GM20000 (cell line): ENCODE data around the gene TMEM212.

ENCODE experiments used
- DNase-seq: peaks from one replicate; pipeline ENCODE4 v3.0.0; 2012; ENCODE audit warnings: low spot score
- TF ChIP-seq, protein P1 (sequence below): IDR thresholded peaks from 2 replicates; pipeline ENCODE4 v1.5.1; 2012; ENCODE audit warnings: mild to moderate bottlenecking, control low read depth; ENCODE audit errors: extremely low read depth, missing control alignments

Gene TMEM212

GRCh38 chr3:171829841-171830517 is 13.2 kb upstream of the TMEM212 start:
- TF ChIP-seq, protein P1, sequence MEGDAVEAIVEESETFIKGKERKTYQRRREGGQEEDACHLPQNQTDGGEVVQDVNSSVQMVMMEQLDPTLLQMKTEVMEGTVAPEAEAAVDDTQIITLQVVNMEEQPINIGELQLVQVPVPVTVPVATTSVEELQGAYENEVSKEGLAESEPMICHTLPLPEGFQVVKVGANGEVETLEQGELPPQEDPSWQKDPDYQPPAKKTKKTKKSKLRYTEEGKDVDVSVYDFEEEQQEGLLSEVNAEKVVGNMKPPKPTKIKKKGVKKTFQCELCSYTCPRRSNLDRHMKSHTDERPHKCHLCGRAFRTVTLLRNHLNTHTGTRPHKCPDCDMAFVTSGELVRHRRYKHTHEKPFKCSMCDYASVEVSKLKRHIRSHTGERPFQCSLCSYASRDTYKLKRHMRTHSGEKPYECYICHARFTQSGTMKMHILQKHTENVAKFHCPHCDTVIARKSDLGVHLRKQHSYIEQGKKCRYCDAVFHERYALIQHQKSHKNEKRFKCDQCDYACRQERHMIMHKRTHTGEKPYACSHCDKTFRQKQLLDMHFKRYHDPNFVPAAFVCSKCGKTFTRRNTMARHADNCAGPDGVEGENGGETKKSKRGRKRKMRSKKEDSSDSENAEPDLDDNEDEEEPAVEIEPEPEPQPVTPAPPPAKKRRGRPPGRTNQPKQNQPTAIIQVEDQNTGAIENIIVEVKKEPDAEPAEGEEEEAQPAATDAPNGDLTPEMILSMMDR, result no peak
- DNase-seq, result peak; percentile 34

DNA sequence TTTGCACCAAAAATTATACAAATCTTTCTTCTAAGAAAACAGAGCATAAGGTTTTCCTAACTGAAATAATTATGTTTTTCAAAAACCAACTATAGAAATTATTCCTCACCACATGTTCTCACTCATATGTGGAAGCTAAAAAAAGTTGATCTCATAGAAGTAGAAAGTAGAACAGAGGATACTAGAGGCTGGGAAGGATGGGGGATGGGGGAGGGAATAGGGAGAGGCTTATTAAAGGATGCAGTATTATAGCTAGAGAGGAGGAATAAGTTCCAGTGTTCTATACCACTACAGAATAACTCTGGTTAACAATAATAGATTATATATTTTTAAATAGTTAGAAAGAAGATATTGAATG is 12.7 kb upstream of the TMEM212 start:
- TF ChIP-seq, protein P1, result no peak
- no peak for DNase-seq

DNA sequence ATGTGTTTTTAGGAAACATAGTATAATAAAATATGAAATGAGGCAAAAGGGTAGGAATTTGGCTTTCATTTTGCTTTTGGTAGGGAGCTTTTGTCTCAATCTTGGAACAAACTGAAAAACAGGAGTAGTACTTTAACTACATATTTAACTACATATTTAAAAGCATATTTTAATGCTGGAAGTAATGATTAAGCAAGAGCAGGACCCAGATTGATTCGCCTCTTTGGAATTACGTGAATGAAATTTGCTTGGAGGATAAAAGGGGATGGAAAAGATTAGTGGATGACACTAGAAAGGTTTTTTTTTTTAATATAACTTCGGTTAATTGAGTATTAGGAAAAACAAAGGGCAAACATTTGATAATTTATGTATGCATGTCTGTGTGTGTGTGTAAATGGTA is 11.2 kb upstream of the TMEM212 start:
- TF ChIP-seq, protein P1, result no peak
- DNase-seq, result no peak

DNA sequence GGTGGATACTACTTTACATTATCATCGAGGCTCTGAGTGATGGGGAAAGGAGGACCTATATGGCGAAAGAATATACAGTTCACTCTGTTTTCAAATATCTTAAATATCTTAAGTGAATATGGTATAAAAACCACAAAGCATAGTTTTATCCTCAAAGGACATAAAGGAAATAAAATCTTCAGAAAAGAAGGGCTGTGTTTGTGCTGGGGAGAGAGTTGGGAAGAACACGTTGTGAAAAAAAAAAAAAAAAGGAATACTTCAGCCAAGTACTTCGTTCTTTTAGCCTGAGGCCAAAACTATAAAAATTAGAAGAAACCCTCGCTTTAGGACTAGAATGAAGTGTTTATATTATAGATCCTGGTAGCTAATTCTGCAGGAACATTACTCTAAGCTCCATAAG is 10.2 kb upstream of the TMEM212 start:
- no peak for DNase-seq
- TF ChIP-seq, protein P1, result no peak

DNA sequence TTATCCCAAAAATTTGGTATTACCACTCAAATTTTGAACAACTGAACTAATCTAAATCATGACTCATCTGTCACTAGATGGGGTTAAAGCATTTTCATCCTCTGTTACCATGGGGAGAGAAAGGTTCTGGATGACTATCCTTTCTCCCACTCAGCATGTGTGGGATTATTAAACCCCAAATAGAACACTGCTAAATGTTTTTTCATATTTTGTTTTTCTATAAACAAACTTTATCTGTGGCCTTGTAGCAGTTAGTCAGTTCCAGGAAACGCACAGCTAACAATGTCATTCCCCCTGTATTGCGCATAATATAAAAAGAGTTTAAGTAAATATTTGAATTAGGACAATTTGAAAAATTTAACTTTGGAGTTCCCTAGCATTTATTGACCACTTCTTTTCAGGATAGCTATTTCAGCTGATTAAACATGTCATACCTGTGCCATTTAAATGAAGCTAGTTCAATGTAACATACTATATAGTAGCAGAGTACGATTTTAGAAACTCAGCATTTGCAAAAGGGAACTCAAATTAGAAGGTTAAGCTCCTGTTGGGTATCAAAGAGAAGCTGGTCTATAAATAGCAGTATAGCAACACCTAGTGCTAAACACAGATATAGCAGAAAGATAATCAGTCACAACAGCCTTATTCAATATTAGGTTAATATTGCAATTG is 9.2 kb upstream of the TMEM212 start:
- TF ChIP-seq, protein P1, result peak; percentile 23
- peak; percentile 36 for DNase-seq

DNA sequence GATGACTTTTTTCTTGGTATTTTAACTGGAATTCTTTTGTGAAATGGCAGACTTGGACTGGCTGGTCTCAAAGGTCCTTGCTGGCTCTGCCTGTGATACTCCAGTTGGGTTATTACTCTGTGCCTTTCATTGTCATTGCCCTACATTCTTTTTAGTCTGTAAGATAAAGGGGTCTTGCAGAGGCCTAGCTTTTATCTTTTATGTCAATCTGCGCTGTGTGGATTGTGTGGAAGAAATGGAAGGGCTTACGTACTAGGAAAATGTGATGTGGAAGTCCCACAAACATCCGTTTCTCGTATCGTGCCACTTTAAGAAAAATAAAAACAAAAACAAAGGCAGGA is 8.7 kb upstream of the TMEM212 start:
- DNase-seq, result no peak
- TF ChIP-seq, protein P1, result no peak

GRCh38 chr3:171835116-171835515 is 8.0 kb upstream of the TMEM212 start:
- TF ChIP-seq, protein P1, result no peak
- no peak for DNase-seq
